Measurements from ENCODE around the gene SH3RF3.

- TF ChIP-seq CTCF (CRISPR knock-in tag; IDR thresholded peaks at IDR 0.05), result no peak
- no peak for TF ChIP-seq FOXM1 (CRISPR knock-in tag; IDR thresholded peaks at IDR 0.05)
- TF ChIP-seq TFE3 (CRISPR knock-in tag; IDR thresholded peaks at IDR 0.05), result no peak
- TF ChIP-seq SP2 (CRISPR knock-in tag; IDR thresholded peaks at IDR 0.05), result no peak
- TF ChIP-seq CREB3 (CRISPR knock-in tag; IDR thresholded peaks at IDR 0.05), result no peak
- no peak for TF ChIP-seq ZNF280B (CRISPR knock-in tag; IDR thresholded peaks at IDR 0.05; ENCODE audit: borderline replicate concordance)
- no peak for TF ChIP-seq ZZZ3 (CRISPR knock-in tag; IDR thresholded peaks at IDR 0.05; ENCODE audit: borderline replicate concordance)
Observed at GRCh38 chr2:109472331-109472959, 343.4 kb downstream of the SH3RF3 start.
